A549 (cell line): ENCODE results near the gene SLC25A31. TPM values are rescaled to one million over a fixed set of nuclear protein-coding genes. Genes with fewer than 3 reads are reported as not detected.
A peak's percentile ranks its signal among the peaks of the same experiment; 100 is the strongest.

Experiments
- ATAC-seq, 2 experiments: fragments of 200-7000 bp in 1 of 2; fragments of >200 bp in 1 of 2; cut with Nextera tagmentation in 1 of 2; cut with Tn5 transposase in 1 of 2; 3 replicates each; pipeline versions ENCODE4 v1.8.0 to v1.9.1; 2018 to 2020; ENCODE audit warnings: mild to moderate bottlenecking in 1 of 2, moderate library complexity in 1 of 2
- CTCF ChIA-PET: fragments of 300-600 bp; sonication (Branson Sonifier 250); formaldehyde crosslinking; extraction: SDS; loops from one replicate; lab custom pipeline; 2021; ENCODE audit warnings: antibody characterized with exemption, inconsistent platforms; lab: Yijun Ruan, JAX
- POLR2A ChIA-PET: fragments of 350-600 bp; formaldehyde crosslinking; extraction: SDS; loops from one replicate; lab custom pipeline; 2021; ENCODE audit warnings: antibody characterized with exemption, inconsistent platforms; lab: Yijun Ruan, JAX
- DNase-seq, 2 experiments: peaks; one replicate each; pipeline versions ENCODE4 v3.0.0 to v3.0.0-alpha.2; 2011 to 2016; ENCODE audit warnings: low read depth in 1 of 2, low spot score in 1 of 2
- FAIRE-seq: peaks from 2 replicates; lab custom pipeline; 2011; peaks lifted over from hg19 to GRCh38; lab: Jason Lieb, UNC
- H3K27ac ChIP-seq, 2 experiments: fragments of >200 bp; sonication (Bioruptor Twin); formaldehyde crosslinking; 3 replicates each; pipeline ENCODE4 v1.5.1; 2016 to 2017
- H3K4me1 ChIP-seq: fragments of >200 bp; sonication (Bioruptor Twin); formaldehyde crosslinking; 3 replicates; pipeline ENCODE4 v1.6.1; 2016
- H3K4me2 ChIP-seq: fragments of >200 bp; sonication (Bioruptor Twin); formaldehyde crosslinking; 3 replicates; pipeline ENCODE4 v1.6.1; 2016
- H3K4me3 ChIP-seq: fragments of >200 bp; sonication (Bioruptor Twin); formaldehyde crosslinking; 3 replicates; pipeline ENCODE4 v1.5.1; 2016
- H3K9me3 ChIP-seq: fragments of >200 bp; sonication (Bioruptor Twin); formaldehyde crosslinking; 3 replicates; pipeline ENCODE4 v1.6.1; 2016
- EHF ChIP-seq: fragments of 250-450 bp; sonication (Bioruptor Pico); IDR thresholded peaks from 2 replicates; pipeline ENCODE4 v1.5.0; 2020; ENCODE audit warnings: mild to moderate bottlenecking
- EHMT2 ChIP-seq: fragments of 200-600 bp; sonication (generic); IDR thresholded peaks from 2 replicates; pipeline ENCODE4 v1.6.1; 2016; ENCODE audit warnings: antibody characterized with exemption, low read depth, mild to moderate bottlenecking, moderate library complexity
- FOSL2 ChIP-seq, 2 experiments: fragments of 450-650 bp in 1 of 2; fragments of >200 bp in 1 of 2; sonication (Bioruptor Twin) in 1 of 2; formaldehyde crosslinking; IDR thresholded peaks; 2 replicates each; pipeline versions ENCODE4 v1.5.0 to v1.6.1; 2016 to 2020; ENCODE audit warnings: mild to moderate bottlenecking in 1 of 2, moderate library complexity in 1 of 2
- HEYL ChIP-seq: fragments of 250-450 bp; sonication (Bioruptor Pico); IDR thresholded peaks from 2 replicates; pipeline ENCODE4 v1.8.0; 2021; ENCODE audit warnings: mild to moderate bottlenecking, moderate library complexity
- JUNB ChIP-seq: fragments of >200 bp; sonication (Bioruptor Twin); formaldehyde crosslinking; IDR thresholded peaks from 2 replicates; pipeline ENCODE4 v1.6.1; 2016
- KDM5A ChIP-seq: fragments of 200-600 bp; sonication (generic); IDR thresholded peaks from 2 replicates; pipeline ENCODE4 v1.6.1; 2016; ENCODE audit warnings: antibody characterized with exemption, mild to moderate bottlenecking
- MAZ ChIP-seq: fragments of 150-350 bp; IDR thresholded peaks from 2 replicates; pipeline ENCODE4 v1.6.1; 2014; ENCODE audit warnings: antibody characterized with exemption, low read depth, low read length, borderline replicate concordance
- MYC ChIP-seq: IDR thresholded peaks from 2 replicates; pipeline ENCODE4 v1.6.1; 2012; ENCODE audit warnings: mild to moderate bottlenecking, inconsistent platforms, low read length, improper control_type of control experiment, borderline replicate concordance
- POLR2AphosphoS2 ChIP-seq: conservative IDR thresholded peaks from 2 replicates; pipeline ENCODE4 v1.6.1; 2012; ENCODE audit warnings: low read length, improper control_type of control experiment, inconsistent platforms
- RAD21 ChIP-seq, 2 experiments: fragments of >200 bp in 1 of 2; sonication (Bioruptor Twin) in 1 of 2; formaldehyde crosslinking in 1 of 2; IDR thresholded peaks in 1 of 2; conservative IDR thresholded peaks in 1 of 2; 2 replicates in 1 of 2; 3 replicates in 1 of 2; pipeline ENCODE4 v1.6.1; 2012 to 2018; ENCODE audit warnings: inconsistent platforms in 1 of 2
- RARB ChIP-seq: fragments of 250-450 bp; sonication (Bioruptor Pico); IDR thresholded peaks from 2 replicates; pipeline ENCODE4 v1.8.0; 2021; ENCODE audit warnings: mild to moderate bottlenecking, moderate library complexity
- RFX5 ChIP-seq: fragments of 450-650 bp; IDR thresholded peaks from 2 replicates; pipeline ENCODE4 v1.7.1; 2014; ENCODE audit warnings: antibody characterized with exemption, mild to moderate bottlenecking, moderate library complexity
- TP53 ChIP-seq: fragments of 250-450 bp; sonication (Bioruptor Pico); IDR thresholded peaks from 2 replicates; pipeline ENCODE4 v1.5.0; 2021; ENCODE audit warnings: mild to moderate bottlenecking, moderate library complexity
- ZC3H11A ChIP-seq: fragments of 450-650 bp; IDR thresholded peaks from 2 replicates; pipeline ENCODE4 v1.6.1; 2014; ENCODE audit warnings: antibody characterized with exemption, mild to moderate bottlenecking
- WGBS: methylation state at CpG from one replicate; pipeline ENCODE4 v1.1.6; 2017; ENCODE audit errors: missing lambda C conversion rate; 5-methylcytosine and 5-hydroxymethylcytosine counted together
- polyA plus RNA-seq, 4 experiments: library from polyadenylated mRNA; depleted of rRNA in 3 of 4; stranded (reverse); fragments of >200 nt; fragmentation: RNase III in 1 of 4; extraction: RNeasy Plus Mini Kit Qiagen cat#74134 plus additional on column Dnase treatment in 1 of 4; gene quantifications; 2 replicates in 3 of 4; 3 replicates in 1 of 4; pipeline ENCODE4 v1.2.3, GENCODE V29; 2011 to 2017
- TF ChIP-seq, protein P1 (sequence below): fragments of >200 bp; sonication (Bioruptor Twin); formaldehyde crosslinking; IDR thresholded peaks from 3 replicates; pipeline ENCODE4 v1.6.1; 2016
- TF ChIP-seq, protein P2 (sequence below): fragments of 450-650 bp; IDR thresholded peaks from 2 replicates; pipeline ENCODE4 v1.6.1; 2014; ENCODE audit warnings: antibody characterized with exemption
- TF ChIP-seq, protein P3 (sequence below): fragments of 150-350 bp; IDR thresholded peaks from 2 replicates; pipeline ENCODE4 v1.6.1; 2014; ENCODE audit warnings: low read depth, mild to moderate bottlenecking, low read length
- TF ChIP-seq, protein P4 (sequence below): IDR thresholded peaks from 2 replicates; pipeline ENCODE4 v1.6.1; 2012
- TF ChIP-seq, protein P5 (sequence below): fragments of 250-450 bp; sonication (Bioruptor Pico); IDR thresholded peaks from 2 replicates; pipeline ENCODE4 v1.5.0; 2021; ENCODE audit warnings: mild to moderate bottlenecking, moderate library complexity, borderline replicate concordance

The SLC25A31 gene
- polyA plus RNA-seq, 2 of the 4 experiments (the other 2 are of a cell fraction), result not detected

DNA sequence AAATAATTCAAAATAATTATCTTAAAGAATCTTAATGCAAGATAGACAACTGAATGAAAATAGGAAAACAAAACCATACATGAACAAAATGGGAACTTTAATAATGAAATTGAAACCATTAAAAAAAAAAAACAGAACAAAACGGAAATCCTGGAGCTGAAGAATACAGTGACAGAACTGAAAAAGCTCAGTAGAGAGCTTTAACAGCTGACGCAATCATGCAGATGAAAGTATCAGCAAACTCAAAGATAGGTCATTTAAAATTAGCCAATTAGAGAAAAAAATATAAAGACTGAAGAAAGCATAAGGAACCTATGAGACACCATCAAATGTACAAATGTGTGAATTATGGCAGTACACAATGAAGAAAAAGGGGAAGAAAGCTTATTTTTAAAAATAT lies 18.8 kb downstream of the SLC25A31 start:
- Histone ChIP-seq H3K4me2 (no peak overlapping the region), H3K9me3 (no peaks in the 10 kb centered on the region), H3K4me1 (no peaks in the 10 kb centered on the region), H3K4me3 (no peak overlapping the region), H3K27ac (no peak overlapping the region)
- 59% methylated on average over 2 of the region's 2 CpGs for WGBS
- ChIA-PET CTCF (interaction anchor here (2.4 kb wide), 1 partner anchor 16 kb away, joined by 7 read pairs; no protein-coding TSS in a partner anchor), POLR2A (no interaction called here)
- DNase-seq (no peak), ATAC-seq (no peak), FAIRE-seq (no peak)
- no peak for TF ChIP-seq KDM5A
- TF ChIP-seq ZC3H11A, result no peak
- no peak for TF ChIP-seq RARB
- TF ChIP-seq EHF (CRISPR knock-in tag), result no peak

DNA sequence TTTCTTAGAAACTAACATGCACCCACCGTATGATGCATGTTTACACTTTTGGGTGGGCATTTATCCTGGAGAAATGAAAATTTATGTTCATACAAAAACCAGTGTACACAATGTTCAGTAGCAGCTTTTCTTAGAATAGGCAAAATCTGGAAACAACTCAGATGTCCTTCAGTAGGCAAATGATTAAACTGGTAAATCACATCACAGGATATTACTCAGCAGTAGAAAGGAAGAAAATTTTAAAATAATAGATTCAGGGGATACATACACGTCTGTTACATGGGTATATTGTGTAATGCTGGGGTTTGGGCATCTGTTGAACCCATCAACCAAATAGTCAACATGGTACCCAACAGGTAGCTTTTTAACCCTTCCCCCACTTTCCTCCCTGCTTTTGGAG lies 26.7 kb downstream of the SLC25A31 start:
- Histone ChIP-seq H3K9me3 (no peaks in the 10 kb centered on the region), H3K4me2 (no peak overlapping the region)
- POLR2A ChIA-PET, result no interaction called here
- no peak for ATAC-seq
- no peak for TF ChIP-seq EHMT2
- TF ChIP-seq FOSL2 (IDR thresholded peaks at IDR 0.05), result no peak
- no peak for TF ChIP-seq FOSL2 (CRISPR knock-in tag; IDR thresholded peaks at IDR 0.05)
- TF ChIP-seq, protein P1, sequence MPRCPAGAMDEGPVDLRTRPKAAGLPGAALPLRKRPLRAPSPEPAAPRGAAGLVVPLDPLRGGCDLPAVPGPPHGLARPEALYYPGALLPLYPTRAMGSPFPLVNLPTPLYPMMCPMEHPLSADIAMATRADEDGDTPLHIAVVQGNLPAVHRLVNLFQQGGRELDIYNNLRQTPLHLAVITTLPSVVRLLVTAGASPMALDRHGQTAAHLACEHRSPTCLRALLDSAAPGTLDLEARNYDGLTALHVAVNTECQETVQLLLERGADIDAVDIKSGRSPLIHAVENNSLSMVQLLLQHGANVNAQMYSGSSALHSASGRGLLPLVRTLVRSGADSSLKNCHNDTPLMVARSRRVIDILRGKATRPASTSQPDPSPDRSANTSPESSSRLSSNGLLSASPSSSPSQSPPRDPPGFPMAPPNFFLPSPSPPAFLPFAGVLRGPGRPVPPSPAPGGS, result no peak
- TF ChIP-seq HEYL (CRISPR knock-in tag), result no peak
- TF ChIP-seq, protein P2, sequence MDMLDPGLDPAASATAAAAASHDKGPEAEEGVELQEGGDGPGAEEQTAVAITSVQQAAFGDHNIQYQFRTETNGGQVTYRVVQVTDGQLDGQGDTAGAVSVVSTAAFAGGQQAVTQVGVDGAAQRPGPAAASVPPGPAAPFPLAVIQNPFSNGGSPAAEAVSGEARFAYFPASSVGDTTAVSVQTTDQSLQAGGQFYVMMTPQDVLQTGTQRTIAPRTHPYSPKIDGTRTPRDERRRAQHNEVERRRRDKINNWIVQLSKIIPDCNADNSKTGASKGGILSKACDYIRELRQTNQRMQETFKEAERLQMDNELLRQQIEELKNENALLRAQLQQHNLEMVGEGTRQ, result no peak
- TF ChIP-seq EHF (CRISPR knock-in tag), result no peak
- no peak for TF ChIP-seq MYC
- TF ChIP-seq TP53, result no peak
- no peak for TF ChIP-seq JUNB
- TF ChIP-seq RFX5, result no peak
- TF ChIP-seq, all 56 proteins: peak for 0
- peaks cover 8% of the 10 kb centered on the region for H3K4me1 ChIP-seq
- no peak overlapping the region for H3K4me3 ChIP-seq
- H3K27ac ChIP-seq, result no peak overlapping the region
- no peak for DNase-seq
- CTCF ChIA-PET, result interaction anchor here (1.2 kb wide), 1 partner anchor 24 kb away, joined by 4 read pairs; no protein-coding TSS in a partner anchor
- no peak for FAIRE-seq
- WGBS, result 57% methylated on average over 2 of the region's 2 CpGs

DNA sequence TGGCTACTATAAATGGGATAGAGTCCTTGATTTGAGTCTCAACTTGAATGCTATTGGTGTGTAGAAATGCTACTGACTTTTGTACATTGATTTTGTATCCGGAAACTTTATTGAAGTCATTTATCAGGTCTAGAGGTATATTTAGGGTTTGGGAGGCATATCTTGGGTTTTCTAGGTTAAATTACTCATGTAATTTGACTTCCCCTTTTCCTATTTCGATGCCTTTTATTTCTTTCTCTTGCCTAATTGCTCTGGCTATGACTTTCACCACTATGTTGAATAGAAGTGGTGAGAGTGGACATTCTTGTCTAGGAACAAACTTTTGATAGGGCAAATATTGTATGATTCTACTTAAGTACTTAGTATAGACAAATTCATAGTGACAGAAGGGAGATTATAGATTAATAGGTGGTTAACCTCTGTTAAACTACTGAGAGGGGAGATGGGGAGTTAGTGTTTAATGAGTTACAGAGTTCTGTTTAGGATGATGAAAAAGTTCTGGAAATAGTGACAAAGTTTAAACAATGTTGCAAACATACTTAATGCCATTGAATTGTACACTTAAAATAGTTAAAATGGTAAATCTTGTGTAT lies 29.1 kb downstream of the SLC25A31 start:
- DNase-seq (no peak), FAIRE-seq (no peak), ATAC-seq (no peak)
- H3K4me3 ChIP-seq, result no peak overlapping the region
- no peaks in the 10 kb centered on the region for H3K9me3 ChIP-seq
- no peak overlapping the region for H3K27ac ChIP-seq
- WGBS, result 50% methylated on average over 2 of the region's 2 CpGs
- ChIA-PET CTCF (no interaction called here), POLR2A (no interaction called here)
- TF ChIP-seq, protein P3, sequence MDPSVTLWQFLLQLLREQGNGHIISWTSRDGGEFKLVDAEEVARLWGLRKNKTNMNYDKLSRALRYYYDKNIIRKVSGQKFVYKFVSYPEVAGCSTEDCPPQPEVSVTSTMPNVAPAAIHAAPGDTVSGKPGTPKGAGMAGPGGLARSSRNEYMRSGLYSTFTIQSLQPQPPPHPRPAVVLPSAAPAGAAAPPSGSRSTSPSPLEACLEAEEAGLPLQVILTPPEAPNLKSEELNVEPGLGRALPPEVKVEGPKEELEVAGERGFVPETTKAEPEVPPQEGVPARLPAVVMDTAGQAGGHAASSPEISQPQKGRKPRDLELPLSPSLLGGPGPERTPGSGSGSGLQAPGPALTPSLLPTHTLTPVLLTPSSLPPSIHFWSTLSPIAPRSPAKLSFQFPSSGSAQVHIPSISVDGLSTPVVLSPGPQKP, result no peak
- TF ChIP-seq MAZ (no peak), MYC (no peak), RAD21 (conservative IDR thresholded peaks at IDR 0.05 in 1 of 2, IDR thresholded peaks at IDR 0.05 in 1 of 2) (no peak), POLR2AphosphoS2 (no peak), HEYL (CRISPR knock-in tag) (no peak), KDM5A (no peak)
- TF ChIP-seq, protein P4, sequence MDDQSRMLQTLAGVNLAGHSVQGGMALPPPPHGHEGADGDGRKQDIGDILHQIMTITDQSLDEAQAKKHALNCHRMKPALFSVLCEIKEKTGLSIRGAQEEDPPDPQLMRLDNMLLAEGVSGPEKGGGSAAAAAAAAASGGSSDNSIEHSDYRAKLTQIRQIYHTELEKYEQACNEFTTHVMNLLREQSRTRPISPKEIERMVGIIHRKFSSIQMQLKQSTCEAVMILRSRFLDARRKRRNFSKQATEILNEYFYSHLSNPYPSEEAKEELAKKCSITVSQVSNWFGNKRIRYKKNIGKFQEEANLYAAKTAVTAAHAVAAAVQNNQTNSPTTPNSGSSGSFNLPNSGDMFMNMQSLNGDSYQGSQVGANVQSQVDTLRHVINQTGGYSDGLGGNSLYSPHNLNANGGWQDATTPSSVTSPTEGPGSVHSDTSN, result no peak
- TF ChIP-seq, protein P5, sequence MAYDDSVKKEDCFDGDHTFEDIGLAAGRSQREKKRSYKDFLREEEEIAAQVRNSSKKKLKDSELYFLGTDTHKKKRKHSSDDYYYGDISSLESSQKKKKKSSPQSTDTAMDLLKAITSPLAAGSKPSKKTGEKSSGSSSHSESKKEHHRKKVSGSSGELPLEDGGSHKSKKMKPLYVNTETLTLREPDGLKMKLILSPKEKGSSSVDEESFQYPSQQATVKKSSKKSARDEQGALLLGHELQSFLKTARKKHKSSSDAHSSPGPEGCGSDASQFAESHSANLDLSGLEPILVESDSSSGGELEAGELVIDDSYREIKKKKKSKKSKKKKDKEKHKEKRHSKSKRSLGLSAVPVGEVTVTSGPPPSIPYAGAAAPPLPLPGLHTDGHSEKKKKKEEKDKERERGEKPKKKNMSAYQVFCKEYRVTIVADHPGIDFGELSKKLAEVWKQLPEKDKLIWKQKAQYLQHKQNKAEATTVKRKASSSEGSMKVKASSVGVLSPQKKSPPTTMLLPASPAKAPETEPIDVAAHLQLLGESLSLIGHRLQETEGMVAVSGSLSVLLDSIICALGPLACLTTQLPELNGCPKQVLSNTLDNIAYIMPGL (CRISPR knock-in tag), result no peak
- peaks cover 8% of the 10 kb centered on the region for H3K4me1 ChIP-seq
- peak overlapping the region; percentile 9; the same call in 1 of the 3 replicates for H3K4me2 ChIP-seq
